Renal pelvis (tissue), 4 donors: ENCODE data around the gene TRUB2. TPM values are rescaled to one million over a fixed set of nuclear protein-coding genes. Genes with fewer than 3 reads are reported as not detected.
A peak's percentile ranks its signal among the peaks of the same experiment; 100 is the strongest.

Experiments
- DNase-seq: peaks from one replicate; pipeline ENCODE4 v3.0.0-alpha.2; 2013
- polyA plus RNA-seq, 3 donors: library from polyadenylated mRNA; unstranded; fragments of 120-200 nt; gene quantifications; one replicate each; pipeline ENCODE4 v1.2.1, GENCODE V29; 2013; ENCODE audit not compliant: insufficient read length in 3 of 3

The TRUB2 gene
- polyA plus RNA-seq, 3 donors, result 40.8 to 48.4 (median 47.1) TPM

GRCh38 chr9:128344931-128345605 lies 22.8 kb upstream of the TRUB2 start:
- DNase-seq, result no peak

- no peak for DNase-seq
Observed at GRCh38 chr9:128343855-128344254, 21.6 kb upstream of the TRUB2 start.

- no peak for DNase-seq
Observed at GRCh38 chr9:128342971-128343680, 20.9 kb upstream of the TRUB2 start.

- DNase-seq, result peak; percentile 43
Observed at GRCh38 chr9:128341435-128341849, 19.2 kb upstream of the TRUB2 start.

- no peak for DNase-seq
Observed at GRCh38 chr9:128340691-128341434, 18.6 kb upstream of the TRUB2 start.

GRCh38 chr9:128339761-128340690 lies 17.8 kb upstream of the TRUB2 start, which contains the start of gene SLC27A4:
TSS of gene SLC27A4 (plus strand) at chr9:128340527. CDS start at chr9:128343133, 2,606 bp downstream.
- DNase-seq, result peak; percentile 61

GRCh38 chr9:128338852-128339614 lies 16.8 kb upstream of the TRUB2 start:
- peak; percentile 17 for DNase-seq

GRCh38 chr9:128337936-128338335 lies 15.7 kb upstream of the TRUB2 start:
- no peak for DNase-seq

GRCh38 chr9:128335914-128336313 lies 13.7 kb upstream of the TRUB2 start:
- no peak for DNase-seq

GRCh38 chr9:128335161-128335560 lies 12.9 kb upstream of the TRUB2 start:
- no peak for DNase-seq

- DNase-seq, result no peak
Observed at GRCh38 chr9:128333451-128333869, 11.2 kb upstream of the TRUB2 start.

GRCh38 chr9:128325629-128326028 lies 3.4 kb upstream of the TRUB2 start:
- DNase-seq, result no peak

GRCh38 chr9:128324401-128324800 lies 2.2 kb upstream of the TRUB2 start:
- no peak for DNase-seq

GRCh38 chr9:128323791-128324190 lies 1.5 kb upstream of the TRUB2 start:
- no peak for DNase-seq

GRCh38 chr9:128323212-128323730 lies 1.0 kb upstream of the TRUB2 start:
- DNase-seq, result no peak

GRCh38 chr9:128321879-128322403 lies 306 bp downstream of the TRUB2 start:
- DNase-seq, result no peak

- no peak for DNase-seq
Observed at GRCh38 chr9:128321343-128321742, 904 bp downstream of the TRUB2 start.

- no peak for DNase-seq
Observed at GRCh38 chr9:128317629-128318028, 4.6 kb downstream of the TRUB2 start.

- no peak for DNase-seq
Observed at GRCh38 chr9:128316421-128316820, 5.8 kb downstream of the TRUB2 start.

- no peak for DNase-seq
Observed at GRCh38 chr9:128314697-128315096, 7.5 kb downstream of the TRUB2 start.
